Skin of body (tissue), 2 donors: Measurements from ENCODE around the gene ALKBH8. TPM values are rescaled to one million over a fixed set of nuclear protein-coding genes. Genes with fewer than 3 reads are reported as not detected.

Experiments used
- DNase-seq: peaks from one replicate; lab custom pipeline; 2025; lab: John Stamatoyannopoulos, UW
- total RNA-seq: library from RNA; depleted of rRNA; stranded (reverse); fragments of >200 nt; gene quantifications from one replicate; pipeline ENCODE4 v1.2.3, GENCODE V29; 2014

The ALKBH8 gene, protein sequence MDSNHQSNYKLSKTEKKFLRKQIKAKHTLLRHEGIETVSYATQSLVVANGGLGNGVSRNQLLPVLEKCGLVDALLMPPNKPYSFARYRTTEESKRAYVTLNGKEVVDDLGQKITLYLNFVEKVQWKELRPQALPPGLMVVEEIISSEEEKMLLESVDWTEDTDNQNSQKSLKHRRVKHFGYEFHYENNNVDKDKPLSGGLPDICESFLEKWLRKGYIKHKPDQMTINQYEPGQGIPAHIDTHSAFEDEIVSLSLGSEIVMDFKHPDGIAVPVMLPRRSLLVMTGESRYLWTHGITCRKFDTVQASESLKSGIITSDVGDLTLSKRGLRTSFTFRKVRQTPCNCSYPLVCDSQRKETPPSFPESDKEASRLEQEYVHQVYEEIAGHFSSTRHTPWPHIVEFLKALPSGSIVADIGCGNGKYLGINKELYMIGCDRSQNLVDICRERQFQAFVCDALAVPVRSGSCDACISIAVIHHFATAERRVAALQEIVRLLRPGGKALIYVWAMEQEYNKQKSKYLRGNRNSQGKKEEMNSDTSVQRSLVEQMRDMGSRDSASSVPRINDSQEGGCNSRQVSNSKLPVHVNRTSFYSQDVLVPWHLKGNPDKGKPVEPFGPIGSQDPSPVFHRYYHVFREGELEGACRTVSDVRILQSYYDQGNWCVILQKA
- 7.4 TPM for total RNA-seq

DNA sequence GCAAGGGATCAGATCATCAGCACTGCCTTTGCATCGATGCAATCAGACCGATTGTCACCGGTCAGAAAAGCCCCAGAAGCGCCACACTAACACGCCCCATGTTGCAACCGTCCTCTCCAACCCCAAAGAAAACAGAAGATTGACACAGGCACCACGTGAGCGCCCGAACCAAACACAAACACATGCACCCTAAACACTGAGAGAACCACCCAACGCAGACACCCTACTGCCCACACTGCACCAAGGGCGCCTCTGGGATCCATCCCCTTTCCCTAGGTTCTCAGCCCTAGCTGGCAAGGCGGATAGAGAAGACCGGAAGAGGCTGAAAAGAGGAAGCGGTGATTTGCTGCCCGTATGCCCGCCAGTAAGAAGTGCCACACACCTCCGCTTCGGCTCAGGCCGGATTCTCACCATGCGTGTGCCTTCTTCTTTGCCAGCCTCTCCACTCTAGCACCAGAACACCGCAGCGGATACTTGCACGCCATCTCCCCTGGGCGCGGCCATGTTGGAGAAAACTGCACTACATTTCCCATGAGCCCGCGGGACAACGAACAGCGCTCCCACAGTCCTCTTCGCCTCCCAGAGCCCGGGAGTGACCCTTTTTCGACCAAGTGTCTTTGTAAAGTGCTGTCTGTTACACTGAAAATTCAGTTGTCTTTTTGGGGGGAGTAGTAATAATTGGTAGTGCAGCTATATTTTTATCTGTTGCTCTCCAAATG, at the start of gene ALKBH8:
TSS of gene ALKBH8 (minus strand) at position 517 of the 719 bp plus-strand sequence. CDS start 4,842 bp downstream, outside the sequence.
- peak; percentile 32 for DNase-seq

DNA sequence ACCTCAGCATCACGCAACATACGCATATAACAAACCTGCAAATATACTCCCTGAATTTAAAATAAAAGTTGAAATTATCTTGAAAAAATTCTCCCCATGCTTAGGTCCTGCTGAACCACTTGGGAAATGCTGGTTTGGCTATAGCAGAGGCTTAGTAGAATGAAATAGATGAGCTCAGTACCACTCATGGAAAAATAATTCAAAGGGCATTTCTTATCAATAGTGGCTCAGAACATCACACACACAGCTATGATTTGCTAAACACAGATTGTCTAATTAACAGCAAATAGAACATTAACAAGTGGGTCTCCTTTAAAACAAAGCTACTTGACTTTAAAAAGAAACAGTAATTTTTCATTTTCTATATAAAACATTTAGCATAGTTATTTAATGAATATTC, 46.9 kb upstream of the ALKBH8 start:
- no peak for DNase-seq

DNA sequence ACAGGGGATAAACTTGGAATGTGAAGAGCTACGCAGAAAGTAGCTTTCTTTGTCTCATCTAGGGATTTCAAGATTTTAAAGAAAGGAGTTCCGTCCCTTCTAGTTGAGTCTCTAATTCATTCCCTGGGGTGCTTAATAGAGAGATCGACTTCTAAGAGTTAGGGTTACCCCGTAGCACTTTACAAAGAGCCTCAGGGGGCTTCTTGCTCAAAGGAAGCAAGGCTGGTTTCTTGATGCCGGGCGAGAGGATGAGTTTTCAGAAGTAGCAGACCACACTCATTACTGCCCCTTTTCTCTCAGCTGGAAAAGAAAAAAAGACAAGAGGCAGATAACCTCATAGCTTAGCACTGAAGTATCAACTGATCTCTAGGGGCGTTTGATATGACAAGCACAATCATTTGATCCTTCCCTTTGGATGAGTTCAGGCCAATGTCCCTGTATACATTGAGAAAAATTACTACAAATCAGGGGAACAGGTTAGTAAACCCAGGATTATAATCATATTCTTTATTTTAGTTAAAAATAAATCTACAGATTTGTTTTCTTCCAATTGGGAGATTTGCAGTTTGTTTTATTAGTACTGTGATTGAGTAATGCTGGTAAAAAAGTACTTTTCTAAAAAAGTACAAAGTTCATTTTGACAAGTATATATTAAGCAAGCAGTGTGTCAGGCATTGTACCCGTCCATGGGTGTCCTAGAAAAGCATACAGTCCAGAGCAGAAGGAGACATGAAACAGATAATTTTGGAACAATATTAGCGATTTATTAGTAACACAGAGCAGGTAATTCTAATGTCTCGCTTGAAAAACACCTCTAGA, 44.1 kb upstream of the ALKBH8 start:
- no peak for DNase-seq

DNA sequence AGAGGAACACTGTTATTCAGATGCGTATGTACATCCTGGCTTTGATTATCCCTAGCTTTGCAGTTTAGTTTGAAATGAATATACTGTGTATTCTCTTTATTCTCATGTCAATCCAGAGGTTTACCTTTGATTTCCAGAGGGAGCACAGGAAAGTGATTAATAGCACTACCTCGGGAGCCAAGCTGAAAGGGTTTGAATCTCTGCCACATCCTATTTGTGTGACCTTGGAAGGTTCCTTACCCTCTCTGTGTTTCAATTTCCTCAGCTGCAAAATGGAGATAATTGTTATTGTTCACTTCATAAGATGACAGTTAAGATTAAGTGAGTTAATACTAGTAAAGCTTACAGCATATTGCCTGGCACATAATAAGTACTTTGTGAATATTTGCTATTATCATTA, 43.3 kb upstream of the ALKBH8 start:
- DNase-seq: no peak

DNA sequence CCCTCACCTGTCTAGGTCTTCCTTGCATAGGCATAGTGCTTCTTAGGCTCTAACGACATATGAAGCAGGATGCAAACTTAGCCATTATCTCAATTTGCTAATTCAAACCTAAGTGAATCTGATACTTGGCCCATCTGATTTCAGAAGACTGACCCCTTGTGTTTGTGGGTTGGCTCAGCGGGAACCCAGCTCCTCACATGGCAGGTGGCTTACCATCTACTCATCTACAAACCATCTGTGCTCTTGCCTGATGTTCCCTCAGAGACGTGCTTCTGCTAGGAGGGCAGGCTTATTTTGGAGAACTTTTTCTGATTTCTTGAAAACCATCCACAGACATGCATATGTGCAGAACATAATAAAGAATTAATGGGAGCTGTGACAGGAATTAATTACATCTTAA, 40.6 kb upstream of the ALKBH8 start:
- no peak for DNase-seq

DNA sequence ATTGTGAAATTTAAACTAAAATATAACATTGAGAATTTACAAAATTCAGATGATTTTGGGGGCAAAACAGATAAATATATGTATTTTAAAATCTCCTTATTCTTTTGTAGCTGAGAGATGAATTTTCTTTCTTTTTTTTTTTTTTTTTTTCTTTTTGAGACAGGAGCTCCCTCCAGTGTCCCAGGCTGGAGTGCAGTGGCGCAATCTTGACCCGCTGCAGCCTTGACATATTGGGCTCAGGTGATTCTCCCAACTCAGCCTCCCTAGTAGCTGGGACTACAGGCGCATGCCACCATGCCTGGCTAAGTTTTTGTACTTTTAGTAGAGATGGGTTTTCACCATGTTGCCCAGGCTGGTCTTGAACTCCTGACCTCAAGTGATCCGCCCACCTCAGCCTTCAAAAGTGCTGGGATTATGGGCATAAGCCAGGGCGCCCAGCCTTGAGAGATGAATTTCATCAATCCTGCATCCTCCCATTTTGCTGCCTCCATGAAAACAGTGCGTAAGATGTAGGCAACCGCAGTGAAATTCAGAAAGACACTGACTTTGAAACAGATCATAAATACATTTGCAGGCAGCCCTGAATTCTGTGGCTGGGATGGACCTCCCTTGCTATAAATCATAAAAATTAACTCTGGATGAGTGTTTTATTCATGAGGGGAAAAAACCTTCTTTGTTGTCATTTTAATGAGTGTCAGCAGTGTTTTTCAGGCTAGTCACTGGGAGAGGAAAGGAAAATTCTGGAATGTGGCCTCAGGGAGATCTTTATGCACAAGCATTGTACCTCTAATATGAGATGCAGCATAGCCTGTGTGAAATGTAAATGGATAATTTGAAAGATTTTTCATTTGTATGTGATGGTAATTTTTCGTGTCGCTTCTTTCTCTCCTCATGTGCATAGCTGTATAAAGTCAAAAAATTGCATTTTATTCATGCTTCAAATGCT, 39.8 kb upstream of the ALKBH8 start:
- no peak for DNase-seq

DNA sequence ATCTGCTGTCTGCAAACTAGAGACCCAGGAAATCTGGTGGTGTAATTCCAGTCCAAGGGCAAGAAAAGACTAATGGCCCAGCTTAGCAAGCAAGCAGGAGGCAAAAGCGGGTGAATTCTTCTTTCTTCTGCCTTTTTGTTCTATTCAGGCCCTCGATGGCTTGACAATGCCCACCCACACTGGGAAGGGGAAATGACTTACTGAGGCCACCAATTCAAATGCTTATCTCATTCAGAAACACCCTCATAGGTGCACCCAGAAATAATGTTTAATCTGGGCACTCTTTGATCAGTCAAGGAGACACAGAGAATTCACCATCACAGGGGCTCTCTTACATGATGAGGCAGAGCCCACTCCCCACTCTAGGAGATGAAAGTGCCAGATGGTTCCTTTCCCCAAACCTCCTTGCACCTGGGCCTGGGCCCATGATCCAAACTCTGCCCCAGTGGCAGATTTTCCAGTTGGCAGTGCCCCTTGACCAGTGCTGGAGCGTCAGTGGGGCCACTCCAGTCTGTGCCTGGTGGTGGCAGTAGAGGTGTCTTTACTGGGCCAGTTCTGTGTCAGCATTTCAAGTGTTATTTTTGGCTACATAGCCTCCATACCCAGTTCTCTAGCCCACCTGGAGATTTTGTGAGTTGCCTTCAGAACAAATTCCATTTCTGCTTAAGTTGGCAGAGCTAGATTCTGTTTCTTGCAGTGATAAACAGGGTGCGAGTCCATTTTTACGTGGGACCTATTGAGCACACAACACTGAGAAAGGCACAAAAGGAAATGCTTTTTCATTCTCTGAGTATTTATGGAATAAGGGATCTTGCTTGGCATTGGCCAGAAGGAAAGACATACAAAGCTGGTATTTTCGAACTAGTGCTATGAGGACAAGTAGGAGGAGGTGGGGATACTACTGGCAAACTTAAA, 32.9 kb upstream of the ALKBH8 start:
- no peak for DNase-seq

DNA sequence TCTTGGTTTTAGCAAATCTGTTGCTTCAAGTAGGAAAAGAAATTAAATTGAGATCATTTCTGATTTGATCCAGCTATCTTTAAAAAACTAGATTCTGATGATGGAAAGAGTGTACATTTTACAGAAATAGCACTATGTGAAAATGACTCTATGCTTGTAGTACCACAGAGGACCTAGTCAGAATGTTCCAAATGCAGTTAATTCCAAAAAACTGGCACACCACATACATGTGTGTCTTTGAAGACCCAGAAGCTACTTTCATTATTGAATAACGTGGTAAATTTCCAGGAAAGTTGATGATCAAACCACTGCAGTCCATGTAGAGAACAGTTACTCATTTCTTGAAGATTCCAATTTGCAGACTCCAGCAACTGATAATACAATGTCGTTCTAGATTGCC, 29.2 kb upstream of the ALKBH8 start:
- DNase-seq: no peak

DNA sequence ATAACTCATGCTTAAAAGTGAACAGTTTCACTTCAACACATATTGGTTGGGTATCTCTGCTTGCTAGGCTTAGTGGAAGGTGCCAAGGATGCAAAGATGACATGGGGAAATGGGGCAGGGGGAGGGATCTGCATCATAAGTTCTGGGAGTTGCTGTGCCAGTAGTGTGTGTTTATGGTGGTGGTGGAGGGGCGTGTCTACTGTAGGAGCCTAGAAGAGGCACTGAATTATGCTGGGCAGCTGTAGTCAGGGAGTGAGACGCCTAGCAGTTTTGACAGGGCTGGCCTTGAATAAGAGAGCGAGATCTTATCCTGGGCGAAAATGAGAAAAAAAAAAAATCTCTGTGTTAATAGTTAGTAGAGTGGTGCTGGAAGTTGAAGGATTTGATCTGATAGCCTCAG, 28.4 kb upstream of the ALKBH8 start:
- DNase-seq: no peak

DNA sequence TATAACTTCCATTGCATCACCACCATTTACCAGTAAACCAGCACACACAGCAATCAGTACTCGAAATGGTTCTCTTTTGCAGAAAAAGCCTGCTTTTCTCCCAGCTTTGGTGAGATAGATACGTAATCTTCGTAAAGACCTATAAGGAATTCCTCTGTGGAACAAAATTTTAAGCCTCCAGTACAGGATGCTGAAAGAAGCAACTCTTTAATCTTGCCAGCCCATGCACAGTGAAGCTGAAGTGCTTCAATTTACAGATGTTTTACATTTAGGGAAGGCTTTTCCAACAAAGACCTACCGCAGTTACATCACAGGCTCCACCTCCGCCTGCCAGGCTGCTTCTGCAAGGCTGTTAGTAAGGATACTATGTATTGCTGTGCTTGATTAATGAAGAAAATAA, 27.3 kb upstream of the ALKBH8 start:
- DNase-seq: no peak

DNA sequence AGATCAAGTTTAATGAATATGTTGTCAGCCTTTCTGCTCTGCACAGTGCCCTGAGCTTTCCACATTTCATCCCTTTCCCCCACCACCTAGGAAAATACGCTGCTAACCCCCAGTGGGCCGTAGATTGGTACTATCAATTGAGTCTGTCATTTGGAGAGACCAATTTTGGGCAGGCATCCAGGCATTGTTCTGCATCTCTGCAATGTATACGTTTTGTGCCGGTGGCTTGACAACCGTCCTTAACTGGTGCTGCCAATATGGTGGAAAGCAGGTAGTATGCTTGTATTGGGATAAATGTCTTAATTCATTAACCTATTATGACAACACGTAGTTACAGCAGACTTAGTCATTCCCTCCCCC, 26.7 kb upstream of the ALKBH8 start:
- DNase-seq: no peak

DNA sequence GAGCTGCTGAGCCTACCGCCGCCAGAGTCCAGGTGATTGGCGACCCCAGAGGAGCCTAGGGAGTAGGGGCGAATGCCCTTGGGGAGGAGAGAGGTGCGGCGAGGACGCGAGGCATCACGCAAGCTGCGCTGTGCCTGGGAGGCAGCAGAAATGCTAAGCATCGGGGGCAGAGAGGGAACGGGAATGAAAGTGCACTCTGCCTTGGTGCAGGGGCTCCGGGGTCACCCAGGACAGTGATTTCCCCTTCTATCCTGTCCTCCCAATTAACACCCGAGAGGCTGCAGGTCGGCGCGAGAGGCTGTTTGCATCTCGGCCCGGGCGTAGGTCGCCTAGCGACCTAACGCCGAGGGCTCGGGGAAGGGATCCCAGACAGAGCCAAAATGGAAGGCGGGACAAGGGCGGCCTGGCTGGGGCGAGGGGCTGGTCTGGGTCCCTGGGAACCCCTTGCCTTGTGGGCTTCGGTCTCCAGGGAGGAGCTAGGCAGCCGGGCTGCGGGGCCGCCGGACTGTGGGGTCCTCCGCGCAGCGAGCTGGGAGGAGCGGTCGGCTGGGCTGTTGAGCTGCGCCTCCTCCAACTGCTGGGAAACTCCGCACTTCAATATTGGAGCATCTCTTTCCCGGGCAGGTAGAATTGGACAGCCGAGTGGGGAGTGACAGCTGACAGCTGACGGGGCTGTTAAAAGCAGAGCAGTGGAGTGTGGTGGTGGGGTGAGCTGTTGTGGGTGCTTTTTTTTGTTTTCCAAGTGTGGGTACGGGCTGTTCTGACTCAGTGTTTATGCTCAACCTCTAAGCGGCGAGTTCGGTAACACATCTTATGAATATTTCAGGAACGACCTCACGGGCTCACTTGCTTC, 26.1 kb upstream of the ALKBH8 start:
- DNase-seq: no peak

DNA sequence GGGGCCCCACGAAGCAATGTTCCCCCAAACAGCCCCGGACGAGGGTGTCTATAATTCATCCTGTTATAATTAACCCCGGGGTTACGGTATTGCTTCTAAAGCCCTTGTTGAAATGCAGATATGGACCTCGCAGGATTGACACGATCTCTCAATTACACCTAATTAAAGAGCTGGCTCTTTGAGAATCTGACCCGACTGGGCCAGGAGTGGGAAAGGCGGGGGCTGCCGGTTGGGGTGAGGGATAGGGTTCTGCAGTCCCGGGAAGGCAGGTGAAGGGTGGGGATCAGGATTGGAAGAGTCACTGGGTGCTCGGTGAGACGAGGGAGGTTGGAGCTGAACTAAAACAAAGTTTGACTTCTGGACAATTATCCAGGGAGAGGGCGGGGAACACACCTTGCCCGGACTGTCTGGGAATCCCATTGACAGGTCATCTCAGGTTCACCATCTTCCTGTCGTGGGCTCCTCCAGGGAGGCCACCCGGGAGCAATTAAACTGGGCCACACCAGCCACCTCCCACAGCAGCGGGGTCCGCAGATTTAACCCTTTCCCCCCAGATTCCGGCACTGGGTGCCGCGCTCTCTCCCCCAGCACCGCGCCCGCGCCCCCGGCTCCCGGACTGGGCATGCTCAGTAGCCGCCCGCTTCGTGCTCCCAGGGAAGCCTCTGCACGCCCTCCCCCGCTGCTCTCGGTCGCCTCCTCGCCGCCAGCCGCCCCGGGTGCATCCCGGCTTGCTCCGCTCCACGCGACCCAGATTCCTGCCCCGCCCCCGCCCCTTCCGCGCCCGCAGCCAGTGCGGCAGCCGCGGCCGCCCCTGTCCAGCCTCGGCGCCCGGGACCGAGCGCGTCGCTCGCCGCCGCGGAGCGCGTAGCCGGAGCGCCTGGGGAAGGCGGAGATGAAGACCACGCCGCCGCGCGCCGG, 25.2 kb upstream of the ALKBH8 start, which contains the start of gene ELMOD1:
TSS of gene ELMOD1 (plus strand) at position 688 of the 918 bp plus-strand sequence. CDS start 27,043 bp downstream, outside the sequence.
- no peak for DNase-seq

DNA sequence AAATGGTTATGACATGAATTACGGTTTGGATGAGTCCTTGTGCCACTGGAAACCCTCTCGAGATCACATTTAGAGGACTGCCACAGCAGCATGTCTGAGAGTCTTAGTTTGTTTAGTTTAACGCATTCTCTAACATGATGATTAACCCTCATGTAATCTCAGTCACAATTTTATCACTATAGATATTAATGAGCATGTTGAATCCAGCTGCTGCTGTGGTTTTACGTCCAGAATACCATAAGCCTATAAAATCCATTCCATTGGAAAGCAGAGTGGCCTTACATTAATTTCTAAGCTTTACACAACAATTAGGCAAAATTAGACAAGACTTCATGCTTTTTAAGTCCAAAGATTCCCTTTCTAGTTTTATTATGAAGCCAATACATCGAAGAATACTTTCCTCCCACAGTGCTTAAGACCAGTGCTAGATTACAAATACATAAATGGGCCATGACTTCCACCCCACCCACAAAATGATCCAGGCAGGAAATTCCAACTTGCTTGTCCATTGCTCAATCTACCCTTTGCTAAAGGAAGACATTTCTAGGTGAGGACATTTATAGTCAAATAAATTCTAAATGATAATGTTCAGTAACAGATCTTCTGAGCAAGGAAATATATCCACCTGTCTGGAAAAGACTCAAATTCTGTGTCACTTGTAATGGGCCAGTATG, 21.9 kb upstream of the ALKBH8 start:
- no peak for DNase-seq

DNA sequence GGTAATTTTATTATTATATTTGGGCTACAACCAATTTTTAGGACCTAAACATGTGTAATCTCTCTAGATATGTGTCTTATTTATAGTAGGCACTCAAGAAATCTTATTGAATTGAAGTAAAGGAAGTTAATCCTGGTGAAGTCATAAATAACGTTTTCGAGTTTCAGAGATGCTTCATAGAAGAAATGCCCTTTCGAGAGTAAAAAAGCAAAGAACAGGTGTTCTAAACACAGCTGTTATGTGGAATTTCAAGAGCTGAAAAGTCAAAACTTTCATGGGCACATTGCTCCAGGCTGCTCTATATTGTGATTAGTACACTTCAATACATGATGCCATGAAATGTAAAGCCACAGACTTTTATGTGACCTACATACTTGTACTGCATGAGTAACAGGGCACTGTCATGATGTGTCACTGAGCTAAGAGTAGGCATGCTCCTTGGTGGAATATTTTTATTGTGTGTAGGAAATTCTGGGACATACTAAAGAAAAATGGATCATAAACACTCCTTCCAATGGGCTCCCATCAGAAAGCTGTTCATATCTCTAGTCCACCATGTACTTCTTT, 18.2 kb upstream of the ALKBH8 start:
- DNase-seq: no peak

DNA sequence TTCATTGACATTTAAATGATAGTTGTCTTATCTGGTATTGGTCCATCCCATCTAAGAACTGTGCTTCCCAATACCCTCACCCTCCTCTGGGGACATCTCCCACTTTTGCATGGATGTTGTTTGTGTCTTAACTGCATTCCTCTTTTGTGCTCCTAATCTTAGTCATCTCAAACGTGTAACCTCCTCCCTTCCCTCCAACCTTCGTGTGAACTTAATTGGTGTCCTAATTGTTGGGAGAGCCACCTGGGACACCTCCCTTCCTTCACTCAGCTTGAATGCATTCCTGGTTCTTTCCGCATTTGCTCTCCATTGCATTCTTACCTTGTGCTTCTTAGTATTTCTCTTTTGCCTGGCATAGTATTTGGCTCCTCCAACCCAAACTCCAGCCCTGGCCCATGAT, 15.6 kb upstream of the ALKBH8 start:
- no peak for DNase-seq
